H1 (cell line): ENCODE data around the gene DYRK2. TPM values are rescaled to one million over a fixed set of nuclear protein-coding genes. Genes with fewer than 3 reads are reported as not detected.

Experiments
- CTCF ChIA-PET: fragments of 300-600 bp; sonication (Branson Sonifier 250); formaldehyde crosslinking; loops from one replicate; lab custom pipeline; 2021; ENCODE audit not compliant: partially characterized antibody; lab: Charles Lee
- POLR2A ChIA-PET: fragments of 300-600 bp; sonication (Branson Sonifier 250); formaldehyde crosslinking; loops from one replicate; lab custom pipeline; 2021; ENCODE audit warnings: inconsistent platforms; ENCODE audit not compliant: partially characterized antibody; lab: Charles Lee
- DNase-seq, 2 experiments: peaks; one replicate each; pipeline versions ENCODE4 v3.0.0 to v3.0.0-alpha.2; 2010 to 2022; ENCODE audit warnings: low spot score in 2 of 2, low read depth in 1 of 2, mixed read lengths in 1 of 2
- FAIRE-seq: peaks from 2 replicates; lab custom pipeline; 2011; peaks lifted over from hg19 to GRCh38; lab: Jason Lieb, UNC
- H2AFZ ChIP-seq: 2 replicates; pipeline ENCODE4 v1.8.1; 2012; ENCODE audit warnings: low read length, inconsistent platforms
- H2AK5ac ChIP-seq: 2 replicates; pipeline ENCODE4 v1.6.1; 2013; ENCODE audit warnings: low read depth, low read length
- H2BK120ac ChIP-seq: replicated peaks from 2 replicates; pipeline ENCODE3; 2013; ENCODE audit warnings: low read depth, low read length, inconsistent platforms
- H2BK12ac ChIP-seq: 2 replicates; pipeline ENCODE4 v1.6.1; 2013; ENCODE audit warnings: low read depth, low read length
- H2BK15ac ChIP-seq: 2 replicates; pipeline ENCODE4 v1.6.1; 2013; ENCODE audit warnings: low read length
- H2BK20ac ChIP-seq: 2 replicates; pipeline ENCODE4 v1.6.1; 2013; ENCODE audit warnings: low read length
- H2BK5ac ChIP-seq: 2 replicates; pipeline ENCODE4 v1.6.1; 2013; ENCODE audit warnings: low read depth, low read length
- H3K14ac ChIP-seq: 2 replicates; pipeline ENCODE4 v1.6.1; 2013; ENCODE audit warnings: inconsistent platforms; ENCODE audit not compliant: insufficient read length
- H3K18ac ChIP-seq: 2 replicates; pipeline ENCODE4 v1.6.1; 2013; ENCODE audit warnings: low read length; ENCODE audit errors: extremely low read depth
- H3K23ac ChIP-seq: 2 replicates; pipeline ENCODE4 v1.6.1; 2013; ENCODE audit warnings: inconsistent platforms; ENCODE audit not compliant: insufficient read length
- H3K23me2 ChIP-seq: 2 replicates; pipeline ENCODE4 v1.6.1; 2013; ENCODE audit warnings: low read depth, low read length
- H3K27ac ChIP-seq: 2 replicates; pipeline ENCODE4 v1.6.1; 2011; ENCODE audit warnings: low read depth, low read length, inconsistent platforms
- H3K27me3 ChIP-seq, 4 experiments: replicated peaks in 1 of 4; 1 replicate in 1 of 4; 2 replicates in 3 of 4; pipeline versions ENCODE4 v1.6.1 to v1.8.1; 2011 to 2013; ENCODE audit warnings: low read length in 3 of 4, mild to moderate bottlenecking in 3 of 4, inconsistent platforms in 2 of 4, mixed read lengths in 2 of 4, moderate library complexity in 1 of 4; ENCODE audit not compliant: control insufficient read depth in 3 of 4, insufficient read depth in 3 of 4; ENCODE audit errors: extremely low read depth in 1 of 4
- H3K36me3 ChIP-seq, 4 experiments: 2 replicates each; pipeline versions ENCODE4 v1.6.1 to v1.8.1; 2011 to 2013; ENCODE audit warnings: mild to moderate bottlenecking in 4 of 4, low read length in 3 of 4, moderate library complexity in 2 of 4, control low read depth in 1 of 4, inconsistent platforms in 1 of 4; ENCODE audit not compliant: insufficient read depth in 4 of 4, control insufficient read depth in 2 of 4
- H3K4ac ChIP-seq: replicated peaks from 2 replicates; pipeline ENCODE3; 2013; ENCODE audit warnings: low read length, low read depth, mixed read lengths, inconsistent platforms; ENCODE audit not compliant: insufficient read length
- H3K4me1 ChIP-seq, 4 experiments: replicated peaks in 1 of 4; 1 replicate in 1 of 4; 2 replicates in 3 of 4; pipeline versions ENCODE4 v1.6.1 to v1.8.1; 2011 to 2013; ENCODE audit warnings: low read length in 3 of 4, inconsistent platforms in 2 of 4, mixed read lengths in 1 of 4; ENCODE audit not compliant: insufficient read depth in 4 of 4, control insufficient read depth in 3 of 4
- H3K4me2 ChIP-seq, 2 experiments: 2 replicates each; pipeline versions ENCODE4 v1.6.1 to v1.8.1; 2011 to 2013; ENCODE audit warnings: low read depth in 2 of 2, low read length in 2 of 2, control low read depth in 1 of 2, inconsistent platforms in 1 of 2, mild to moderate bottlenecking in 1 of 2; ENCODE audit not compliant: insufficient read depth in 1 of 2
- H3K4me3 ChIP-seq, 4 experiments: fragments of 200-600, 300-600 bp in 1 of 4; sonication (generic), shearing (Covaris generic), sonication (Bioruptor Twin) in 1 of 4; 2 replicates each; pipeline versions ENCODE4 v1.5.1 to v1.8.1; 2011 to 2016; ENCODE audit warnings: low read length in 4 of 4, low read depth in 3 of 4, control low read depth in 2 of 4, inconsistent platforms in 2 of 4, mild to moderate bottlenecking in 2 of 4, mixed read lengths in 1 of 4, moderate library complexity in 1 of 4; ENCODE audit not compliant: insufficient read depth in 2 of 4; ENCODE audit errors: extremely low read depth in 1 of 4
- H3K56ac ChIP-seq: replicated peaks from 2 replicates; pipeline ENCODE3; 2013; ENCODE audit warnings: low read depth, mild to moderate bottlenecking, mixed read lengths, low read length, inconsistent platforms; ENCODE audit not compliant: insufficient read length
- H3K79me1 ChIP-seq: 2 replicates; pipeline ENCODE4 v1.6.1; 2013; ENCODE audit warnings: low read depth, low read length, control low read depth
- H3K79me2 ChIP-seq, 2 experiments: 2 replicates each; pipeline versions ENCODE4 v1.6.1 to v1.8.1; 2012 to 2013; ENCODE audit warnings: low read length in 2 of 2, mild to moderate bottlenecking in 2 of 2, inconsistent platforms in 1 of 2; ENCODE audit not compliant: insufficient read depth in 2 of 2, control insufficient read depth in 1 of 2
- H3K9ac ChIP-seq, 4 experiments: replicated peaks in 1 of 4; 1 replicate in 1 of 4; 2 replicates in 3 of 4; pipeline versions ENCODE4 v1.6.1 to v1.8.1; 2011 to 2013; ENCODE audit warnings: low read depth in 3 of 4, low read length in 3 of 4, control low read depth in 2 of 4, mild to moderate bottlenecking in 2 of 4, moderate library complexity in 2 of 4, inconsistent platforms in 1 of 4; ENCODE audit errors: extremely low read depth in 1 of 4
- H3K9me3 ChIP-seq, 2 experiments: 2 replicates each; pipeline versions ENCODE4 v1.6.1 to v1.8.1; 2012 to 2013; ENCODE audit warnings: mild to moderate bottlenecking in 2 of 2, moderate library complexity in 2 of 2, control low read depth in 1 of 2, inconsistent platforms in 1 of 2, low read depth in 1 of 2, low read length in 1 of 2, mixed read lengths in 1 of 2; ENCODE audit not compliant: insufficient read depth in 2 of 2
- H4K20me1 ChIP-seq, 2 experiments: replicated peaks in 1 of 2; 2 replicates each; pipeline versions ENCODE3 to v1.8.1; 2011 to 2013; ENCODE audit warnings: inconsistent platforms in 2 of 2, low read length in 2 of 2, mild to moderate bottlenecking in 1 of 2; ENCODE audit not compliant: insufficient read depth in 2 of 2, control insufficient read depth in 1 of 2
- H4K5ac ChIP-seq: 2 replicates; pipeline ENCODE4 v1.6.1; 2013; ENCODE audit warnings: low read length, low read depth, mixed read lengths, inconsistent platforms; ENCODE audit not compliant: insufficient read length
- H4K8ac ChIP-seq: 2 replicates; pipeline ENCODE4 v1.8.0; 2013; ENCODE audit warnings: mild to moderate bottlenecking, moderate library complexity, low read length, inconsistent platforms; ENCODE audit not compliant: insufficient read depth; ENCODE audit errors: extremely low read depth
- H4K91ac ChIP-seq: replicated peaks from 2 replicates; pipeline ENCODE3; 2013; ENCODE audit warnings: low read length, mixed read lengths, inconsistent platforms; ENCODE audit not compliant: insufficient read length
- CREB1 ChIP-seq: IDR thresholded peaks from 2 replicates; pipeline ENCODE4 v1.6.1; 2012; ENCODE audit warnings: inconsistent platforms
- JUND ChIP-seq: IDR thresholded peaks from 2 replicates; pipeline ENCODE4 v1.6.1; 2011; ENCODE audit warnings: mild to moderate bottlenecking, improper control_type of control experiment, low read length
- MAFK ChIP-seq: IDR thresholded peaks from 2 replicates; pipeline ENCODE4 v1.6.1; 2012; ENCODE audit warnings: low read depth, mild to moderate bottlenecking, improper control_type of control experiment, low read length
- RAD21 ChIP-seq, 2 experiments: IDR thresholded peaks in 1 of 2; conservative IDR thresholded peaks in 1 of 2; 2 replicates each; pipeline ENCODE4 v1.6.1; 2011; ENCODE audit warnings: low read depth in 2 of 2, low read length in 2 of 2, improper control_type of control experiment in 1 of 2, inconsistent platforms in 1 of 2, mild to moderate bottlenecking in 1 of 2, moderate library complexity in 1 of 2
- RNF2 ChIP-seq: fragments of 200-900, 300-1000 bp; sonication (generic); IDR thresholded peaks from 2 replicates; pipeline ENCODE4 v1.7.1; 2016; ENCODE audit warnings: borderline replicate concordance, low read depth, mild to moderate bottlenecking, antibody characterized with exemption, low read length; ENCODE audit not compliant: poor library complexity, severe bottlenecking; ENCODE audit errors: missing control alignments
- RXRA ChIP-seq: IDR thresholded peaks from 2 replicates; pipeline ENCODE4 v1.6.1; 2011; ENCODE audit warnings: low read depth, mild to moderate bottlenecking, low read length, moderate library complexity; ENCODE audit not compliant: insufficient read depth
- SAP30 ChIP-seq: fragments of 300-600 bp; sonication (generic); IDR thresholded peaks from 2 replicates; pipeline ENCODE4 v1.7.1; 2012; ENCODE audit warnings: low read length, moderate library complexity, mild to moderate bottlenecking, inconsistent platforms; ENCODE audit not compliant: insufficient read depth, insufficient replicate concordance
- TEAD4 ChIP-seq: IDR thresholded peaks from 2 replicates; pipeline ENCODE4 v1.6.1; 2012; ENCODE audit warnings: low read depth, low read length, inconsistent platforms, mixed read lengths
- WGBS, 2 experiments: shearing (Covaris generic) in 1 of 2; methylation state at CpG; one replicate each; pipeline versions ENCODE4 v1.1.6 to v1.1.7; 2013 to 2015; ENCODE audit warnings: low lambda C conversion rate in 2 of 2, mixed read lengths in 2 of 2, inconsistent platforms in 1 of 2, low coverage in 1 of 2, missing lambda C conversion rate in 1 of 2; ENCODE audit not compliant: insufficient replicate concordance in 2 of 2, insufficient coverage in 1 of 2, insufficient read length in 1 of 2; ENCODE audit errors: extremely low coverage in 1 of 2, missing lambda C conversion rate in 1 of 2; 5-methylcytosine and 5-hydroxymethylcytosine counted together
- polyA plus RNA-seq, 7 experiments: library from polyadenylated mRNA; depleted of rRNA in 3 of 7; stranded (reverse) in 5 of 7; unstranded in 2 of 7; fragments of >200 nt in 5 of 7; fragments of 200-250 nt in 2 of 7; gene quantifications; 1 replicate in 5 of 7; 2 replicates in 1 of 7; 4 replicates in 1 of 7; pipeline versions ENCODE4 v1.2.1 to v1.2.3, GENCODE V29; 2011 to 2013; ENCODE audit warnings: missing spikeins in 2 of 7, mixed read lengths in 2 of 7
- total RNA-seq: library from RNA; stranded (reverse); fragmentation: NEBNext Ultra II Directional; extraction: Animal tissue kit (Norgen Biotek cat#: 25700); gene quantifications from 2 replicates; pipeline ENCODE4 v1.2.1, GENCODE V29; 2021

DYRK2 gene
- total and polyA plus RNA-seq, 2 of the 8 experiments (the other 6 are each of a cell fraction or from before 2014, with no cell fraction given): 11.2 to 31.6 TPM

- no peak overlapping the region for H2AK5ac ChIP-seq
- no peak overlapping the region for H3K18ac ChIP-seq
- no peaks in the 10 kb centered on the region for H3K27me3 ChIP-seq
- no peak for TF ChIP-seq TEAD4
- no peak for TF ChIP-seq RAD21 (IDR thresholded peaks at IDR 0.05 in 1 of 2, conservative IDR thresholded peaks at IDR 0.05 in 1 of 2; ENCODE audit: low read depth in 2 of 2, low read length in 2 of 2)
- no peak for TF ChIP-seq MAFK
- TF ChIP-seq SAP30: no peak
- TF ChIP-seq RNF2: no peak
- no peak for TF ChIP-seq RXRA
- TF ChIP-seq JUND: no peak
- no peak for TF ChIP-seq CREB1
- H3K4ac ChIP-seq: no peak overlapping the region
- no peak overlapping the region for H2AFZ ChIP-seq
- H2BK120ac ChIP-seq: no peak overlapping the region
- no peaks in the 10 kb centered on the region for H3K23me2 ChIP-seq
- ChIA-PET POLR2A (no interaction called here), CTCF (interaction anchor here (1.0 kb wide), 1 partner anchor 17 kb away, joined by 3 read pairs; no protein-coding TSS in a partner anchor)
- H3K4me1 ChIP-seq: no peaks in the 10 kb centered on the region
- H4K20me1 ChIP-seq: no peaks in the 10 kb centered on the region
- H3K79me2 ChIP-seq: no peaks in the 10 kb centered on the region
- no peak overlapping the region for H2BK5ac ChIP-seq
- no peak overlapping the region for H3K4me2 ChIP-seq
- H3K27ac ChIP-seq: no peak overlapping the region
- no peak overlapping the region for H4K91ac ChIP-seq
- H3K79me1 ChIP-seq: no peaks in the 10 kb centered on the region
- H3K14ac ChIP-seq: no peak overlapping the region
- H3K9me3 ChIP-seq: no peaks in the 10 kb centered on the region
- H3K56ac ChIP-seq: no peak overlapping the region
- no peak overlapping the region for H2BK15ac ChIP-seq
- H2BK12ac ChIP-seq: no peak overlapping the region
- no peak overlapping the region for H3K23ac ChIP-seq
- WGBS, 2 experiments: 97% methylated on average over 4 of the region's 4 CpGs; no CpG with 5 or more reads in 1 of the 2 experiments
- FAIRE-seq (no peak), DNase-seq (no peak)
- H4K8ac ChIP-seq: no peak overlapping the region
- H3K9ac ChIP-seq: no peak overlapping the region
- H4K5ac ChIP-seq: no peak overlapping the region
- H2BK20ac ChIP-seq: no peak overlapping the region
- H3K36me3 ChIP-seq: no peaks in the 10 kb centered on the region
- H3K4me3 ChIP-seq: no peak overlapping the region
These were observed 26.6 kb upstream of the DYRK2 start for GRCh38 chr12:67621926-67622325.
